Endothelial cell (in vitro differentiated cells): Measurements from ENCODE around the gene TRIM38. TPM values are rescaled to one million over a fixed set of nuclear protein-coding genes. Genes with fewer than 3 reads are reported as not detected.

Source experiments
- DNase-seq: peaks from one replicate; pipeline ENCODE4 v3.0.0; 2021; ENCODE audit warnings: low spot score
- H3K27ac Mint-ChIP-seq: one replicate; pipeline ENCODE4 v1.8.0; 2021; ENCODE audit warnings: mixed read lengths, inconsistent platforms; ENCODE audit not compliant: unreplicated experiment
- H3K27me3 Mint-ChIP-seq: one replicate; pipeline ENCODE4 v1.8.0; 2021; ENCODE audit warnings: mild to moderate bottlenecking, moderate library complexity, mixed read lengths, inconsistent platforms; ENCODE audit not compliant: unreplicated experiment
- H3K36me3 Mint-ChIP-seq: one replicate; pipeline ENCODE4 v1.8.0; 2021; ENCODE audit warnings: mild to moderate bottlenecking, low read depth, mixed read lengths, inconsistent platforms; ENCODE audit not compliant: unreplicated experiment
- H3K4me1 Mint-ChIP-seq: one replicate; pipeline ENCODE4 v1.8.0; 2021; ENCODE audit warnings: mild to moderate bottlenecking, mixed read lengths, inconsistent platforms; ENCODE audit not compliant: unreplicated experiment
- H3K4me3 Mint-ChIP-seq: one replicate; pipeline ENCODE4 v1.8.0; 2021; ENCODE audit warnings: mild to moderate bottlenecking, mixed read lengths, inconsistent platforms; ENCODE audit not compliant: unreplicated experiment
- H3K9me3 Mint-ChIP-seq: one replicate; pipeline ENCODE4 v1.8.0; 2021; ENCODE audit warnings: mixed read lengths, inconsistent platforms; ENCODE audit not compliant: unreplicated experiment
- total RNA-seq: library from RNA; stranded (reverse); fragmentation: NEBNext Ultra II Directional; extraction: Animal tissue kit (Norgen Biotek cat#: 25700); gene quantifications from one replicate; pipeline ENCODE4 v1.2.1, GENCODE V29; 2021; ENCODE audit not compliant: unreplicated experiment
- TF ChIP-seq, protein P1 (sequence below): fragments of 200-600 bp; sonication (generic); IDR thresholded peaks from one replicate; pipeline ENCODE4 v1.5.0; 2021; ENCODE audit warnings: antibody characterized with exemption; ENCODE audit not compliant: unreplicated experiment

Gene TRIM38
- total RNA-seq, 1 donor from 2014 or later = 3.8 TPM

DNA sequence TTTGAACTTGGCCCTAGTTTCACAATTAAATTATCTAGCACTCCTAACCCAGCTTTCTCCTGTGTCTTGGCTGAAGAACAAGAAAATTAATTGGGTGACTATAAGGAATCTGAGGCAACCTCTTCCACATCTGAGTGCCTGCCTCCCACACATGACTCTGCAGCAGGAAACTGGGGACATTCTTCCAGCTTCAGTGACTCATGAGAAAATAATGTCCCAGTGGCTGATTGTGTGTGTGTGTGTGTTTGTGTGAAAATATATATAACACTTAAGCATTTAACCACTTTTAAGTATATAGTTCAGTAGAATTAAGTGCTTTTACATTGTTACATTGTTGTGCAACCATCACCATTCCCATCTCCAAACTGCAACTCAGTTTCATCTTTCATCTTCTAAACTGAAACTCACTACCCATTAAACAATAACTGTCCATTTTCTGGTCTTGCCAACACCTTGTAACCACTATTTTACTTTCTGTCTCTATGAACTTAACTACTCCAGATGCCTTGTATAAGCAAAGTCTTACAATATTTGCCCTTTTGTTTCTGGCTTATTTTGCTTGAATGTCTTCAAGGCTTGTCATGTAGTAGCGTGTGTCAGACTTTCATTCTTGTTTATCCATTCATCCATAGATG is 8.7 kb downstream of the TRIM38 start:
- Mint-ChIP-seq H3K27me3 (no peaks in the 10 kb centered on the region), H3K36me3 (peaks cover 17% of the 10 kb centered on the region), H3K9me3 (no peaks in the 10 kb centered on the region), H3K4me1 (peaks cover 10% of the 10 kb centered on the region), H3K4me3 (no peak overlapping the region), H3K27ac (peak overlapping the region; percentile 78)
- no peak for DNase-seq
- TF ChIP-seq, protein P1, sequence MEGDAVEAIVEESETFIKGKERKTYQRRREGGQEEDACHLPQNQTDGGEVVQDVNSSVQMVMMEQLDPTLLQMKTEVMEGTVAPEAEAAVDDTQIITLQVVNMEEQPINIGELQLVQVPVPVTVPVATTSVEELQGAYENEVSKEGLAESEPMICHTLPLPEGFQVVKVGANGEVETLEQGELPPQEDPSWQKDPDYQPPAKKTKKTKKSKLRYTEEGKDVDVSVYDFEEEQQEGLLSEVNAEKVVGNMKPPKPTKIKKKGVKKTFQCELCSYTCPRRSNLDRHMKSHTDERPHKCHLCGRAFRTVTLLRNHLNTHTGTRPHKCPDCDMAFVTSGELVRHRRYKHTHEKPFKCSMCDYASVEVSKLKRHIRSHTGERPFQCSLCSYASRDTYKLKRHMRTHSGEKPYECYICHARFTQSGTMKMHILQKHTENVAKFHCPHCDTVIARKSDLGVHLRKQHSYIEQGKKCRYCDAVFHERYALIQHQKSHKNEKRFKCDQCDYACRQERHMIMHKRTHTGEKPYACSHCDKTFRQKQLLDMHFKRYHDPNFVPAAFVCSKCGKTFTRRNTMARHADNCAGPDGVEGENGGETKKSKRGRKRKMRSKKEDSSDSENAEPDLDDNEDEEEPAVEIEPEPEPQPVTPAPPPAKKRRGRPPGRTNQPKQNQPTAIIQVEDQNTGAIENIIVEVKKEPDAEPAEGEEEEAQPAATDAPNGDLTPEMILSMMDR = no peak

DNA sequence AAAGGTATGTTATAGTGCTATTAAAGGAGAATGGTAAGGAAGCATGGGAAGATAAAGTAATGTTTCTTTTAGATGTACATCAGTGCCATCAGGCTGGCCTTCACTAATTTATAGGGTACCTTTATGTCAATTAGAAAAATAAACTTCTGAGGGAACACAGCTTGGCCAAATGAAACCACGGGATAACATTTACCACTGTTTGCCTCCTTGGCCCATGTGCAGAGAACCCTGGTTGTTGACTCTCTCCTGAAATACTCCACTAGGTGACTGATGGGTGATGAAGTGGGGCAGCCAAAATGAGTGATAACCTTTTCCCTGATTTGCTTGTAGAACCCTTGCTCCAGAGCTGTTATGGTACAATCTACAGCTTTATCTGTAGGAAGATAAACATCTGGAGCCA is 9.5 kb downstream of the TRIM38 start:
- Mint-ChIP-seq H3K9me3 (no peaks in the 10 kb centered on the region), H3K27ac (peak overlapping the region; percentile 78)

DNA sequence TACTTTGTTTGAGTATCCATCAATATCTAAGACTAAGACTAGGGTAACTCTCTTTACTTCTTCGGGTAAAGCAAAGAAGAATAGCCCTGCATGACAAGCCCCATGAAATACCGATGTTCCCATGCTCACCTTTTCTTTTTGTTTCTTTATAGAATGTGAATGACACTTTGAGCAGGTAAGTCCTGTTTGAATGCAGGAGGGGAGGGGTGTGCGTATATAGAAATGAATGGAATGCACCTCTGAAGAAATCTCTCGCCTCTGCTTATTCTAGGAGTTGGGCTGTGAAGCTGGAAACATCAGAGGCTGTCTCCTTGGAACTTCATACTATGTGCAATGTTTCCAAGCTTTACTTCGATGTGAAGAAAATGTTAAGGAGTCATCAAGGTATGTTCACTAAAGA is 10.3 kb downstream of the TRIM38 start:
- Mint-ChIP-seq H3K4me3 (no peak overlapping the region), H3K27me3 (no peaks in the 10 kb centered on the region), H3K9me3 (no peaks in the 10 kb centered on the region), H3K36me3 (peaks cover 15% of the 10 kb centered on the region), H3K4me1 (peaks cover 10% of the 10 kb centered on the region), H3K27ac (no peak overlapping the region)
- DNase-seq = no peak
- TF ChIP-seq, protein P1 = no peak

More for the DNA sequence above, 9.5 kb downstream of the TRIM38 start:
- Mint-ChIP-seq H3K4me1 (peaks cover 10% of the 10 kb centered on the region), H3K4me3 (no peak overlapping the region), H3K27me3 (no peaks in the 10 kb centered on the region), H3K36me3 (peaks cover 18% of the 10 kb centered on the region)
- TF ChIP-seq, protein P1 = no peak
- no peak for DNase-seq

DNA sequence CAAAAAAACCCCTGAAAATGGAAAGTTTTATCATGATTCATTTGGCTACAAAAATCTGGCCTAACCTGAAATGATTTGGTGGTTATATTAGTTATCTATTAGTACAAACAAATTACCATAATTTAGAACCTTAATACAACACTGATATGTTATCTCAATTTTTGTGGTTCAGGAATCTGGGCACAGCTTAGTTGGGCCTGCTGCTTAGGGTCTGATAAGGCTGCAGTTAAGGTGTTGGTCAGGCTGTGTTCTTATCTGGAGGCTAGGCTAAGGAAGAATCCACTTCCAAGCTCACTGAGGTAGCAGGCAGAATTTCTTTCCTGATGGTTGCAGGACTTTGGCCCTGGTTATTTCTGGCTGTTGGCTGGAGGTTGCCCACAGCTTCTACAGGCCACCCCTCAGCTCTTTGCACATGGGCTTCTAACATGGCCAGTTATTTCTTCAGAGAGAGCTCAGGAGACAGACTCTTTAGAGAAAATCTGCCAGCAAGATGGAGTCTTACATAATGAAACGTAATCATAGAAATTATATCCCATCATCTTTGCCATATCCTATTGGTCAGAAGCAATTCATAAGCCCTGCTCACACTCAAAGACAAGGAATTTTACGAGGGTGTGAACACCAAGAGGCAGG is 11.4 kb downstream of the TRIM38 start:
- H3K27ac Mint-ChIP-seq = no peak overlapping the region
- no peaks in the 10 kb centered on the region for H3K9me3 Mint-ChIP-seq
- H3K4me3 Mint-ChIP-seq = no peak overlapping the region
- H3K4me1 Mint-ChIP-seq = peaks cover 10% of the 10 kb centered on the region
- peaks cover 11% of the 10 kb centered on the region for H3K36me3 Mint-ChIP-seq
- no peaks in the 10 kb centered on the region for H3K27me3 Mint-ChIP-seq
- DNase-seq = no peak
- TF ChIP-seq, protein P1 = no peak

DNA sequence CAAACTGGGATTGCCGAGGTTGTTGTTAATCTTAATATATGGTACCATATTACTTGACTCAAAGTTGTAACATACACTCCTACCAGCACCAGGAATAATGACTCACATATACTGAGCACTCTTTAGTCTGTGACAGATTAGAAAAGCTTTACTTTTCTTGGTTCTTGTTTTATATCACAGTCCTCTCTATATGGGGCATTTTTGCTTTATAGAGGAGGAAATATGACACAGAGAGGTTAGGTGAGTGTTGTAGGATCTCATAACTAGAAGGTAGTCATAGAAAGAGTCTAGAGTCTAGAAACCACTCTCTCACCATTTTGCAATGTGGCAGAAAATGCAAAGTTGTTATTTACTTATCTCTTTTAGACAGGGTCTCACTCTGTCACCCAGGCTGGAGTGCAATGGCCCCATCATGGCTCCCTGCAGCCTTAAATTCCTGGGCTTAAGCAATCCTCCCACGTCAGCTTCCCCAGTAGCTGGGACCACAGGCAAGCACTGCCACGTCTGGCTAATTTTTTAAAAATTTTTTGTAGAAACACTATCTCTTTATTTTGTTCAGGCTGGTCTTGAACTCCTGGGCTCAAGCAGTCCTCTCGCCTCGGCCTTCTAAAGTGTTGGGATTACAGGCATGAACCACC is 13.4 kb downstream of the TRIM38 start:
- Mint-ChIP-seq H3K27me3 (no peaks in the 10 kb centered on the region), H3K4me3 (no peak overlapping the region), H3K36me3 (peaks cover 11% of the 10 kb centered on the region), H3K4me1 (peaks cover 11% of the 10 kb centered on the region), H3K27ac (no peak overlapping the region), H3K9me3 (no peaks in the 10 kb centered on the region)
- DNase-seq = no peak
- TF ChIP-seq, protein P1 = no peak
